HEK293 (cell line): Measurements from ENCODE around the gene TRIM7.

Source experiments
- GLI2 ChIP-seq: fragments of 450-650 bp; formaldehyde crosslinking; IDR thresholded peaks from 2 replicates; pipeline ENCODE4; 2017; ENCODE audit warnings: missing biosample characterization, missing genetic modification characterization, low read depth, borderline replicate concordance
- GLIS2 ChIP-seq: fragments of 450-650 bp; formaldehyde crosslinking; IDR thresholded peaks from 2 replicates; pipeline ENCODE4 v1.5.1; 2016; ENCODE audit warnings: missing biosample characterization, missing genetic modification characterization
- KLF8 ChIP-seq: fragments of 450-650 bp; formaldehyde crosslinking; IDR thresholded peaks from 2 replicates; pipeline ENCODE4 v1.5.1; 2016; ENCODE audit warnings: missing biosample characterization, missing genetic modification characterization
- PRDM2 ChIP-seq: fragments of 450-650 bp; formaldehyde crosslinking; IDR thresholded peaks from 2 replicates; pipeline ENCODE4 v1.5.1; 2016; ENCODE audit warnings: missing biosample characterization, missing genetic modification characterization, borderline replicate concordance
- SP7 ChIP-seq: fragments of 450-650 bp; formaldehyde crosslinking; IDR thresholded peaks from 2 replicates; pipeline ENCODE4 v1.5.1; 2016; ENCODE audit warnings: missing biosample characterization, missing genetic modification characterization
- YY1 ChIP-seq: fragments of 450-650 bp; formaldehyde crosslinking; IDR thresholded peaks from 2 replicates; pipeline ENCODE4 v1.5.1; 2018; ENCODE audit warnings: missing biosample characterization, missing genetic modification characterization
- YY2 ChIP-seq: fragments of 450-650 bp; formaldehyde crosslinking; IDR thresholded peaks from 2 replicates; pipeline ENCODE4 v1.5.1; 2016; ENCODE audit warnings: missing biosample characterization, missing genetic modification characterization
- ZBTB1 ChIP-seq: fragments of 450-650 bp; formaldehyde crosslinking; IDR thresholded peaks from 2 replicates; pipeline ENCODE4 v1.5.1; 2016; ENCODE audit warnings: missing biosample characterization, missing genetic modification characterization
- ZEB2 ChIP-seq: fragments of 450-650 bp; formaldehyde crosslinking; IDR thresholded peaks from 2 replicates; pipeline ENCODE4 v1.5.1; 2016; ENCODE audit warnings: missing biosample characterization, missing genetic modification characterization
- ZFHX2 ChIP-seq: fragments of 450-650 bp; formaldehyde crosslinking; conservative IDR thresholded peaks from 2 replicates; pipeline ENCODE4 v1.5.1; 2016; ENCODE audit warnings: missing biosample characterization, missing genetic modification characterization
- ZNF121 ChIP-seq: fragments of 450-650 bp; formaldehyde crosslinking; IDR thresholded peaks from 2 replicates; pipeline ENCODE4 v1.5.1; 2016; ENCODE audit warnings: missing biosample characterization, missing genetic modification characterization
- ZNF24 ChIP-seq: fragments of 450-650 bp; formaldehyde crosslinking; IDR thresholded peaks from 2 replicates; pipeline ENCODE4 v1.5.1; 2016; ENCODE audit warnings: missing biosample characterization, missing genetic modification characterization
- ZNF354C ChIP-seq: fragments of 450-650 bp; formaldehyde crosslinking; IDR thresholded peaks from 2 replicates; pipeline ENCODE4 v1.5.1; 2016; ENCODE audit warnings: missing biosample characterization, missing genetic modification characterization, low read depth, borderline replicate concordance
- ZNF391 ChIP-seq: fragments of 450-650 bp; formaldehyde crosslinking; IDR thresholded peaks from 2 replicates; pipeline ENCODE4 v1.5.1; 2016; ENCODE audit warnings: low read depth, missing biosample characterization, missing genetic modification characterization, borderline replicate concordance
- ZNF398 ChIP-seq: fragments of 450-650 bp; formaldehyde crosslinking; IDR thresholded peaks from 2 replicates; pipeline ENCODE4 v1.5.1; 2017; ENCODE audit warnings: missing biosample characterization, missing genetic modification characterization
- ZNF404 ChIP-seq: fragments of 450-650 bp; formaldehyde crosslinking; IDR thresholded peaks from 2 replicates; pipeline ENCODE4 v1.5.1; 2017; ENCODE audit warnings: missing biosample characterization, missing genetic modification characterization
- ZNF529 ChIP-seq: fragments of 450-650 bp; formaldehyde crosslinking; IDR thresholded peaks from 2 replicates; pipeline ENCODE4 v1.5.1; 2017; ENCODE audit warnings: missing genetic modification characterization, missing biosample characterization; ENCODE audit not compliant: insufficient replicate concordance
- ZNF561 ChIP-seq: fragments of 450-650 bp; IDR thresholded peaks from 2 replicates; pipeline ENCODE4 v1.5.1; 2018; ENCODE audit warnings: missing biosample characterization, missing genetic modification characterization, borderline replicate concordance
- ZNF664 ChIP-seq: fragments of 450-650 bp; formaldehyde crosslinking; IDR thresholded peaks from 2 replicates; pipeline ENCODE4 v1.5.1; 2016; ENCODE audit warnings: missing biosample characterization, missing genetic modification characterization
- ZNF777 ChIP-seq: fragments of 450-650 bp; formaldehyde crosslinking; IDR thresholded peaks from 2 replicates; pipeline ENCODE4 v1.5.1; 2017; ENCODE audit warnings: missing biosample characterization, missing genetic modification characterization, borderline replicate concordance
- ZSCAN23 ChIP-seq: fragments of 450-650 bp; formaldehyde crosslinking; IDR thresholded peaks from 2 replicates; pipeline ENCODE4 v1.5.1; 2016; ENCODE audit warnings: missing biosample characterization, missing genetic modification characterization
- TF ChIP-seq, protein P1 (sequence below): fragments of 450-650 bp; formaldehyde crosslinking; IDR thresholded peaks from 2 replicates; pipeline ENCODE4 v1.5.1; 2016; ENCODE audit warnings: missing biosample characterization, missing genetic modification characterization
- TF ChIP-seq, protein P2 (sequence below): fragments of 450-650 bp; formaldehyde crosslinking; IDR thresholded peaks from 2 replicates; pipeline ENCODE4 v1.5.1; 2016; ENCODE audit warnings: missing biosample characterization, missing genetic modification characterization, borderline replicate concordance
- TF ChIP-seq, protein P3 (sequence below): fragments of 450-650 bp; formaldehyde crosslinking; IDR thresholded peaks from 2 replicates; pipeline ENCODE4 v1.5.1; 2016; ENCODE audit warnings: missing biosample characterization, missing genetic modification characterization
- TF ChIP-seq, protein P4 (sequence below): fragments of 450-650 bp; formaldehyde crosslinking; IDR thresholded peaks from 2 replicates; pipeline ENCODE4 v1.5.1; 2016; ENCODE audit warnings: missing biosample characterization, missing genetic modification characterization

Gene TRIM7

DNA sequence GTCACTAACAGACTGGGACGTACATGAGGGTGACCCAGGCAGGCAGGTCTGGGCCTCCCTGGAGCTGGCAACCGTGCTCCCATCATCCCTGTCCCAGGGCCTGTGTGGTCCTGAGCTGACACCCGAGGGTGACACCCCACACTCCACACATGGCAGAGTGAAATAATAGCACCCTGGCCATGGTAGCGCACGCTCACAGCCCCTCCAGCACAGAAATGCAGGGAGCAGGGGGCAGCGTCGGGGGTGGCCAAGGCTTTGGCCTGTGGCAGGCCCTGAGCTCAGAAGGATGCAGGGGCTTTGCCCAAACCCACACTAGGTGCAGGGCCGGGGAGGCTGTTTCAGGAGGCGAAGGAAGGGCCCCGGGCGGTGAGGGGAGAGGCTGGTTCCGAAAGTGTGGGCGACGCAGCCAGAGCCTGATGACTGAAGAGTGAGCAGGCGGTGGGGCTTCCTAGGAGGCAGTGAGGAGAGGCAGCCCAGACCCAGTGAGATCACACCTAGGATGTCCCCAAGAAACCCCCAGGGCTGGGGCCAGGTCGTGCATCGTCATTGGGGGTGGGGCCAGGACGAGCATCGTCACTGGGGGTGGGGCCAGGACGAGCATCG lies 44.7 kb downstream of the TRIM7 start (continued):
- TF ChIP-seq, protein P1, sequence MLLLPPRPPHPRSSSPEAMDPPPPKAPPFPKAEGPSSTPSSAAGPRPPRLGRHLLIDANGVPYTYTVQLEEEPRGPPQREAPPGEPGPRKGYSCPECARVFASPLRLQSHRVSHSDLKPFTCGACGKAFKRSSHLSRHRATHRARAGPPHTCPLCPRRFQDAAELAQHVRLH (tag by site-specific recombination), result no peak
- TF ChIP-seq ZNF398 (tag by site-specific recombination) (peak; percentile 38; the same call in 1 of the 2 replicates), ZNF354C (tag by site-specific recombination) (no peak), GLI2 (tag by site-specific recombination) (no peak), YY1 (tag by site-specific recombination) (no peak), ZSCAN23 (tag by site-specific recombination) (no peak), ZNF404 (tag by site-specific recombination) (no peak), ZNF391 (no peak), ZNF777 (no peak), YY2 (tag by site-specific recombination) (no peak), GLIS2 (tag by site-specific recombination) (peak; percentile 77), ZNF664 (tag by site-specific recombination) (no peak), ZNF561 (no peak), ZEB2 (tag by site-specific recombination) (no peak), ZNF24 (tag by site-specific recombination) (no peak), ZBTB1 (no peak), KLF8 (tag by site-specific recombination) (peak; percentile 33; the same call in 1 of the 2 replicates), SP7 (tag by site-specific recombination) (no peak; the same call in 1 of the 2 replicates), ZFHX2 (tag by site-specific recombination) (peak; percentile 86), ZNF529 (tag by site-specific recombination) (no peak), ZNF121 (tag by site-specific recombination) (no peak), PRDM2 (tag by site-specific recombination) (no peak)
- TF ChIP-seq, protein P2, sequence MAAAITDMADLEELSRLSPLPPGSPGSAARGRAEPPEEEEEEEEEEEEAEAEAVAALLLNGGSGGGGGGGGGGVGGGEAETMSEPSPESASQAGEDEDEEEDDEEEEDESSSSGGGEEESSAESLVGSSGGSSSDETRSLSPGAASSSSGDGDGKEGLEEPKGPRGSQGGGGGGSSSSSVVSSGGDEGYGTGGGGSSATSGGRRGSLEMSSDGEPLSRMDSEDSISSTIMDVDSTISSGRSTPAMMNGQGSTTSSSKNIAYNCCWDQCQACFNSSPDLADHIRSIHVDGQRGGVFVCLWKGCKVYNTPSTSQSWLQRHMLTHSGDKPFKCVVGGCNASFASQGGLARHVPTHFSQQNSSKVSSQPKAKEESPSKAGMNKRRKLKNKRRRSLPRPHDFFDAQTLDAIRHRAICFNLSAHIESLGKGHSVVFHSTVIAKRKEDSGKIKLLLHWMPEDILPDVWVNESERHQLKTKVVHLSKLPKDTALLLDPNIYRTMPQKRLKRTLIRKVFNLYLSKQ (tag by site-specific recombination), result no peak
- TF ChIP-seq, protein P3, sequence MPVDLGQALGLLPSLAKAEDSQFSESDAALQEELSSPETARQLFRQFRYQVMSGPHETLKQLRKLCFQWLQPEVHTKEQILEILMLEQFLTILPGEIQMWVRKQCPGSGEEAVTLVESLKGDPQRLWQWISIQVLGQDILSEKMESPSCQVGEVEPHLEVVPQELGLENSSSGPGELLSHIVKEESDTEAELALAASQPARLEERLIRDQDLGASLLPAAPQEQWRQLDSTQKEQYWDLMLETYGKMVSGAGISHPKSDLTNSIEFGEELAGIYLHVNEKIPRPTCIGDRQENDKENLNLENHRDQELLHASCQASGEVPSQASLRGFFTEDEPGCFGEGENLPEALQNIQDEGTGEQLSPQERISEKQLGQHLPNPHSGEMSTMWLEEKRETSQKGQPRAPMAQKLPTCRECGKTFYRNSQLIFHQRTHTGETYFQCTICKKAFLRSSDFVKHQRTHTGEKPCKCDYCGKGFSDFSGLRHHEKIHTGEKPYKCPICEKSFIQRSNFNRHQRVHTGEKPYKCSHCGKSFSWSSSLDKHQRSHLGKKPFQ (tag by site-specific recombination), result 0 out of 2 replicates have a peak, but pooled peaks have one; percentile 61
- TF ChIP-seq, protein P4, sequence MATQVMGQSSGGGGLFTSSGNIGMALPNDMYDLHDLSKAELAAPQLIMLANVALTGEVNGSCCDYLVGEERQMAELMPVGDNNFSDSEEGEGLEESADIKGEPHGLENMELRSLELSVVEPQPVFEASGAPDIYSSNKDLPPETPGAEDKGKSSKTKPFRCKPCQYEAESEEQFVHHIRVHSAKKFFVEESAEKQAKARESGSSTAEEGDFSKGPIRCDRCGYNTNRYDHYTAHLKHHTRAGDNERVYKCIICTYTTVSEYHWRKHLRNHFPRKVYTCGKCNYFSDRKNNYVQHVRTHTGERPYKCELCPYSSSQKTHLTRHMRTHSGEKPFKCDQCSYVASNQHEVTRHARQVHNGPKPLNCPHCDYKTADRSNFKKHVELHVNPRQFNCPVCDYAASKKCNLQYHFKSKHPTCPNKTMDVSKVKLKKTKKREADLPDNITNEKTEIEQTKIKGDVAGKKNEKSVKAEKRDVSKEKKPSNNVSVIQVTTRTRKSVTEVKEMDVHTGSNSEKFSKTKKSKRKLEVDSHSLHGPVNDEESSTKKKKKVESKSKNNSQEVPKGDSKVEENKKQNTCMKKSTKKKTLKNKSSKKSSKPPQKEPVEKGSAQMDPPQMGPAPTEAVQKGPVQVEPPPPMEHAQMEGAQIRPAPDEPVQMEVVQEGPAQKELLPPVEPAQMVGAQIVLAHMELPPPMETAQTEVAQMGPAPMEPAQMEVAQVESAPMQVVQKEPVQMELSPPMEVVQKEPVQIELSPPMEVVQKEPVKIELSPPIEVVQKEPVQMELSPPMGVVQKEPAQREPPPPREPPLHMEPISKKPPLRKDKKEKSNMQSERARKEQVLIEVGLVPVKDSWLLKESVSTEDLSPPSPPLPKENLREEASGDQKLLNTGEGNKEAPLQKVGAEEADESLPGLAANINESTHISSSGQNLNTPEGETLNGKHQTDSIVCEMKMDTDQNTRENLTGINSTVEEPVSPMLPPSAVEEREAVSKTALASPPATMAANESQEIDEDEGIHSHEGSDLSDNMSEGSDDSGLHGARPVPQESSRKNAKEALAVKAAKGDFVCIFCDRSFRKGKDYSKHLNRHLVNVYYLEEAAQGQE (tag by site-specific recombination), result no peak
